Stimulated activated naive CD8-positive, alpha-beta T cell treated with anti-CD3 and anti-CD28 coated beads, Interleukin-15, Interleukin-2, amounts not matched to agents 100 ng/mL and 50 ng/mL, for 24 hours (primary cell): ENCODE results near the gene GUCA1C.

Source experiments
- H3K27ac Mint-ChIP-seq: one replicate; pipeline ENCODE4 v1.8.0; 2021; ENCODE audit warnings: mild to moderate bottlenecking, mixed read lengths
- H3K27me3 Mint-ChIP-seq: one replicate; pipeline ENCODE4 v1.8.0; 2021; ENCODE audit warnings: mixed read lengths
- H3K36me3 Mint-ChIP-seq: one replicate; pipeline ENCODE4 v1.8.0; 2021; ENCODE audit warnings: low read depth, mixed read lengths
- H3K4me1 Mint-ChIP-seq: one replicate; pipeline ENCODE4 v1.8.0; 2021; ENCODE audit warnings: low read depth, mixed read lengths
- H3K4me3 Mint-ChIP-seq: one replicate; pipeline ENCODE4 v1.8.0; 2021; ENCODE audit warnings: mild to moderate bottlenecking, mixed read lengths
- H3K9me3 Mint-ChIP-seq: one replicate; pipeline ENCODE4 v1.8.0; 2021; ENCODE audit warnings: mixed read lengths

Gene GUCA1C, protein sequence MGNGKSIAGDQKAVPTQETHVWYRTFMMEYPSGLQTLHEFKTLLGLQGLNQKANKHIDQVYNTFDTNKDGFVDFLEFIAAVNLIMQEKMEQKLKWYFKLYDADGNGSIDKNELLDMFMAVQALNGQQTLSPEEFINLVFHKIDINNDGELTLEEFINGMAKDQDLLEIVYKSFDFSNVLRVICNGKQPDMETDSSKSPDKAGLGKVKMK

DNA sequence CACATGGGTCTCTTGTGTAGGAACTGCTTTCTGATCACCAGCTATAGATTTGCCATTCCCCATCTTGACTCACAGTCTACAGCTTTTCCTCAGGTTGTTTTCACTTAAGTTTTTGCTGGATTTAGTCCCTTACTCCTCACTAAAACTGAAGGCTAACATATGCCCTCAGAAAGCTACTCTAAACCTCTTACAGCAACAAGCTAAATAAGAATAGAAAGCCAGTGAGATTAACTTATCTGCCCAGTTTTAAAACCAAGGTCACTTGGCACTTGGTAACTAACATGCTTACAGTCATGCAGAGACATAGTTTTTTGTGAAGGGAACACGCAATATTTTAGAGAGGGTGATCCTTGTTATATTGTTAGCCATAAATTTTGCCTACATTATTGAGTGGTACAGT, at the start of gene GUCA1C:
TSS of gene GUCA1C (minus strand) at position 180 of the 400 bp plus-strand sequence. CDS start at position 63, 117 bp downstream.
- H3K27ac Mint-ChIP-seq = no peak within 1 kb of the TSS

DNA sequence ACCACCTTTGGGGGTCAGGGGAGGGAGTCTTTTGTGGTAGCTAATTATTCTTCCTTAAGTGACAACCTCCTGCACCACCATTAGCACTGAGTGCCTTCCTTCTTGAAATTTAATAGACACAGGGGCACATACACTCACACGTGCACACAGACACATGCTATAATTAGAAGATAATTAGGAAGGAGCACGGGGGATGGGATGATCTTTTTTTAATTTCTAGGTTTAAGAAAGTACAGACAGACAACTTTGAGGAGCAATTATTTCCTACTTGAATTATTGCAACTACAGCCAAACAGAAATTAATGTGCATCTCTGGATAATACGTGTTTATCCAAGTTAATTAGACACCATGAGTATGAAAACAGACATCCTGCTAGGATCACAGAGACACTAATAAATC, 44.8 kb upstream of the GUCA1C start:
- no peaks in the 10 kb centered on the region for H3K36me3 Mint-ChIP-seq
- no peaks in the 10 kb centered on the region for H3K4me1 Mint-ChIP-seq
- no peak overlapping the region for H3K27ac Mint-ChIP-seq
- no peaks in the 10 kb centered on the region for H3K9me3 Mint-ChIP-seq
- H3K27me3 Mint-ChIP-seq = no peaks in the 10 kb centered on the region
- H3K4me3 Mint-ChIP-seq = no peak overlapping the region

More for the DNA sequence above, at the start of gene GUCA1C:
- Mint-ChIP-seq H3K4me1 (no peaks in the 10 kb centered on the region), H3K27me3 (peaks cover 3% of the 10 kb centered on the region), H3K9me3 (no peaks in the 10 kb centered on the region), H3K36me3 (no peaks in the 10 kb centered on the region), H3K4me3 (no peak within 1 kb of the TSS)

- Mint-ChIP-seq H3K9me3 (peaks cover 4% of the 10 kb centered on the region), H3K27ac (no peak overlapping the region), H3K36me3 (no peaks in the 10 kb centered on the region), H3K27me3 (peaks cover 19% of the 10 kb centered on the region), H3K4me3 (no peak overlapping the region), H3K4me1 (no peaks in the 10 kb centered on the region)
These were observed 32.2 kb upstream of the GUCA1C start for GRCh38 chr3:108985844-108986243.

DNA sequence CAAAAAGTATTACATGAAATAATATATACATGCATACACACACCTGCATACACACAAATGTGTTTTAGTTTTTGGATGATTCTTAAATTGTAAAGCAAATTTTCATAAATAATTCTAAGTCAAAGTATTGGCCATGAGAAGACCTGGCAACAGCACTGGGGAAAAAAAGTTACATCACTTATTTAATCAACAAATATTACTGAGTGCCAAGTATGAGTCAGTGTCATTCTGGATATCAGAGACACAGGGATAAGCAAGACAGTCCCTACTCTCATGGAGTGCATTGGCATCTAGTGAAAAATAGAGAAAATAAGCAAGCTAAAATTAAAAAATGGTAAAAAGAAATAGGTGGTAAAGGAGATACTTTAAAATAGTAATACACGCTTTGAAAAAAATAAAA, 29.4 kb upstream of the GUCA1C start:
- no peaks in the 10 kb centered on the region for H3K9me3 Mint-ChIP-seq

GRCh38 chr3:108976058-108976457, 22.4 kb upstream of the GUCA1C start:
- Mint-ChIP-seq H3K4me3 (no peak overlapping the region), H3K36me3 (no peaks in the 10 kb centered on the region), H3K27ac (no peak overlapping the region), H3K9me3 (no peaks in the 10 kb centered on the region), H3K4me1 (no peaks in the 10 kb centered on the region), H3K27me3 (peaks cover 5% of the 10 kb centered on the region)

More for the DNA sequence above, 29.4 kb upstream of the GUCA1C start:
- Mint-ChIP-seq H3K4me3 (no peak overlapping the region), H3K27ac (no peak overlapping the region), H3K4me1 (no peaks in the 10 kb centered on the region), H3K36me3 (no peaks in the 10 kb centered on the region), H3K27me3 (peaks cover 14% of the 10 kb centered on the region)

- no peaks in the 10 kb centered on the region for H3K36me3 Mint-ChIP-seq
- peaks cover 5% of the 10 kb centered on the region for H3K27me3 Mint-ChIP-seq
- H3K9me3 Mint-ChIP-seq = no peaks in the 10 kb centered on the region
- H3K4me3 Mint-ChIP-seq = no peak overlapping the region
- H3K27ac Mint-ChIP-seq = no peak overlapping the region
- H3K4me1 Mint-ChIP-seq = no peaks in the 10 kb centered on the region
These were observed 19.3 kb upstream of the GUCA1C start for GRCh38 chr3:108973019-108973418.

DNA sequence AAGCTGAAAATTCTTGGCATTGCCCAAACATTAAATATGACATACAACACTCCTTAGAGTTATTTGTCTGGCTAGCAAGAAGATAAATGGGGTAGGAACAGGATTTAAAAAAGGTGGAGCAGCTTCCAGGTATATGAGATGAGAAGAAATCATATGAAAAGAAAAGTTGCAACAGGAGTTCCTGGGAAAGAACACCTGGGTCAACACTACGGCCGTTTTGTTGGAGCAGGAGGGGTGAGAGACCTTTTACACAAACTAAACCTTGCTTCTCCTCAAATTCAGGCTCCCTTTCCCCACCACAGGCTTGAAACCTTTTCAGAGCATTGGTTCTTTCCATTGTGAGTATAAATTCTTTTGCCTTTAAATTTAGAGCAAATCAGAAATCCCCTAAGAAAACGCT, 18.8 kb upstream of the GUCA1C start:
- H3K4me1 Mint-ChIP-seq = no peaks in the 10 kb centered on the region
- H3K27ac Mint-ChIP-seq = no peak overlapping the region
- H3K4me3 Mint-ChIP-seq = no peak overlapping the region
- H3K27me3 Mint-ChIP-seq = peaks cover 5% of the 10 kb centered on the region
- H3K9me3 Mint-ChIP-seq = no peaks in the 10 kb centered on the region
- no peaks in the 10 kb centered on the region for H3K36me3 Mint-ChIP-seq

DNA sequence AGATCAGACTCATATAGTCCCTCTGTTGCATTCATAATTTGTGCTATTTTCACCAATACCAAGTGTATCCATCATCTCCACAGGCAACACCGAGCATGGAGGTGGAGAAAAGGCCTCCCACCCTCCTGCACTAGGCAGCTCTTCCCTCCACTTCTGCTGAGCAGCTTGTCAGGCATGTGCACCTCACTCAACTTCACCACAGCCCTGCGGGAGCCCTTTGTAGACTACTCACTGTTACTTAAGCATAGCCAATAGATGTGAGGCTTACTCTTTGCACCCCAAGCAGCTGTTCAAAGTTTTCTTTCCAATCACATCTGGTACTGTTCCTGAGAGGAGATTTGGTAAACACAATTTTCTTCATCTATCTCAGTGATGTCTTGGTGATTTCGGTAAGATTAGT, 16.9 kb upstream of the GUCA1C start:
- peaks cover 5% of the 10 kb centered on the region for H3K27me3 Mint-ChIP-seq
- no peaks in the 10 kb centered on the region for H3K36me3 Mint-ChIP-seq
- no peak overlapping the region for H3K4me3 Mint-ChIP-seq
- H3K27ac Mint-ChIP-seq = no peak overlapping the region
- no peaks in the 10 kb centered on the region for H3K9me3 Mint-ChIP-seq
- H3K4me1 Mint-ChIP-seq = peaks cover 6% of the 10 kb centered on the region

- H3K27me3 Mint-ChIP-seq = no peaks in the 10 kb centered on the region
- H3K4me1 Mint-ChIP-seq = peaks cover 6% of the 10 kb centered on the region
- H3K27ac Mint-ChIP-seq = no peak overlapping the region
- no peaks in the 10 kb centered on the region for H3K36me3 Mint-ChIP-seq
- H3K4me3 Mint-ChIP-seq = no peak overlapping the region
- H3K9me3 Mint-ChIP-seq = no peaks in the 10 kb centered on the region
These were observed 13.1 kb upstream of the GUCA1C start for GRCh38 chr3:108966773-108967172.

GRCh38 chr3:108959017-108959416, 5.3 kb upstream of the GUCA1C start:
- Mint-ChIP-seq H3K36me3 (no peaks in the 10 kb centered on the region), H3K4me3 (no peak overlapping the region), H3K4me1 (peaks cover 9% of the 10 kb centered on the region), H3K27ac (no peak overlapping the region), H3K9me3 (no peaks in the 10 kb centered on the region), H3K27me3 (peaks cover 16% of the 10 kb centered on the region)

DNA sequence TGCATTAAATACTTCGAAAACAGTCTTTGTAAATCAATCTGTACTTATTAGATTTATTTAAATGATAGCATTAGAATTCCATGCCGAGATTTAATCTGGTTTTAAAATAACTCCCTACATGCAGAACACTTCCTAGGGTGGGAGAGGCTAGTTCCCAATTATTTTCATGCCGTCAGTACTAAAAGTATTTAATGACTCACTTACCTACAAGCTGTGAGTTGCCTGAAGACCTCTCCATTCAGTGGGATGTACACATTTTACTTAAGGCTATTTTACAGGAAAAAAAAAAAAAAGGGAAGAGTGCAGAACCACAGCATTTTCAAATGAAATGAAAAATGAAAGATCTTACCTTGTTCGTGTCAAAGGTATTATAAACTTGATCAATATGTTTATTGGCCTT, 469 bp downstream of the GUCA1C start:
- no peaks in the 10 kb centered on the region for H3K9me3 Mint-ChIP-seq
- H3K36me3 Mint-ChIP-seq = no peaks in the 10 kb centered on the region
- no peak overlapping the region for H3K4me3 Mint-ChIP-seq
- H3K27ac Mint-ChIP-seq = no peak overlapping the region
- H3K27me3 Mint-ChIP-seq = peaks cover 6% of the 10 kb centered on the region
- H3K4me1 Mint-ChIP-seq = no peaks in the 10 kb centered on the region

DNA sequence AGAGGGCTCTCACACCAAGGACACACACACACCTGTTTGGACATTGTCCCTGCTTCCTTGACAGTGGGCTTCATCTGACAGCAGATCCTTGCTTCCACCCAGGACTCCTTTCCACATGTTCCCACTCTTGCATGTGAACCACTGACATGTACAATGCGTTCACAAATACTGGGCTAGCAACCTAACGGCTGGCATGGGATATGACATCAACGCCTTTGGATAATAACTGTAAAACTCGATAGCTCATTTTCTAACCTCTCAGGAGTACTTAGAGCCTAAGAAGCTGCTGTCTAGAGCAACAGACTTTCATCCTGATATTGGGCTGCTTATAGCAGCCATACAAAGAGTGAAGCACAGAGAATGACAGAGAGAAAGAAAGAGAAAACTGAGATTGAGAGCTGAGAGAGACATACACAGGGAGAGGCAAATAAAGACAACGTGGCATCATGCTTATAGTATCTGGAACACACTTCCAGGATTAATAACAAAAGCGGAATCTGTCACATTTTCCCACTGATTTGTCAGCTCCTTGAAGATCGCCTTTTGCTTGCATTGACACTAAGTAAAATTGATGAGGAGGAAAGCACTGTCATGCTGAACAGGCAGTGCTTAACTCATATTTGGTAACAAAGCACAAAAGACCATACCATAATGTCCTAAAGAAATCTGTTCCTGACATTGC, 1.7 kb downstream of the GUCA1C start:
- no peaks in the 10 kb centered on the region for H3K36me3 Mint-ChIP-seq
- peaks cover 8% of the 10 kb centered on the region for H3K27me3 Mint-ChIP-seq
- no peak overlapping the region for H3K27ac Mint-ChIP-seq
- no peaks in the 10 kb centered on the region for H3K9me3 Mint-ChIP-seq
- no peaks in the 10 kb centered on the region for H3K4me1 Mint-ChIP-seq
- no peak overlapping the region for H3K4me3 Mint-ChIP-seq

- no peak overlapping the region for H3K27ac Mint-ChIP-seq
These were observed 5.8 kb downstream of the GUCA1C start for GRCh38 chr3:108947855-108948254.

GRCh38 chr3:108946292-108947285, 7.1 kb downstream of the GUCA1C start:
- H3K4me1 Mint-ChIP-seq = no peaks in the 10 kb centered on the region
- no peak overlapping the region for H3K27ac Mint-ChIP-seq
- no peak overlapping the region for H3K4me3 Mint-ChIP-seq
- no peaks in the 10 kb centered on the region for H3K36me3 Mint-ChIP-seq
- H3K27me3 Mint-ChIP-seq = peaks cover 11% of the 10 kb centered on the region
- H3K9me3 Mint-ChIP-seq = no peaks in the 10 kb centered on the region

More at GRCh38 chr3:108947855-108948254, 5.8 kb downstream of the GUCA1C start:
- H3K9me3 Mint-ChIP-seq = no peaks in the 10 kb centered on the region
- H3K36me3 Mint-ChIP-seq = no peaks in the 10 kb centered on the region
- peaks cover 11% of the 10 kb centered on the region for H3K27me3 Mint-ChIP-seq
- no peaks in the 10 kb centered on the region for H3K4me1 Mint-ChIP-seq
- no peak overlapping the region for H3K4me3 Mint-ChIP-seq
